GM20431 (cell line): ENCODE data around the gene COL20A1.

ENCODE experiments used
- in situ Hi-C: fragments of 300-500 bp; cut with MseI, MboI; formaldehyde crosslinking; loops from one replicate; pipeline ENCODE4 v1.15.0; 2020; ENCODE audit warnings: low sequenced_read_pairs; ENCODE audit not compliant: unreplicated experiment

The COL20A1 gene

DNA sequence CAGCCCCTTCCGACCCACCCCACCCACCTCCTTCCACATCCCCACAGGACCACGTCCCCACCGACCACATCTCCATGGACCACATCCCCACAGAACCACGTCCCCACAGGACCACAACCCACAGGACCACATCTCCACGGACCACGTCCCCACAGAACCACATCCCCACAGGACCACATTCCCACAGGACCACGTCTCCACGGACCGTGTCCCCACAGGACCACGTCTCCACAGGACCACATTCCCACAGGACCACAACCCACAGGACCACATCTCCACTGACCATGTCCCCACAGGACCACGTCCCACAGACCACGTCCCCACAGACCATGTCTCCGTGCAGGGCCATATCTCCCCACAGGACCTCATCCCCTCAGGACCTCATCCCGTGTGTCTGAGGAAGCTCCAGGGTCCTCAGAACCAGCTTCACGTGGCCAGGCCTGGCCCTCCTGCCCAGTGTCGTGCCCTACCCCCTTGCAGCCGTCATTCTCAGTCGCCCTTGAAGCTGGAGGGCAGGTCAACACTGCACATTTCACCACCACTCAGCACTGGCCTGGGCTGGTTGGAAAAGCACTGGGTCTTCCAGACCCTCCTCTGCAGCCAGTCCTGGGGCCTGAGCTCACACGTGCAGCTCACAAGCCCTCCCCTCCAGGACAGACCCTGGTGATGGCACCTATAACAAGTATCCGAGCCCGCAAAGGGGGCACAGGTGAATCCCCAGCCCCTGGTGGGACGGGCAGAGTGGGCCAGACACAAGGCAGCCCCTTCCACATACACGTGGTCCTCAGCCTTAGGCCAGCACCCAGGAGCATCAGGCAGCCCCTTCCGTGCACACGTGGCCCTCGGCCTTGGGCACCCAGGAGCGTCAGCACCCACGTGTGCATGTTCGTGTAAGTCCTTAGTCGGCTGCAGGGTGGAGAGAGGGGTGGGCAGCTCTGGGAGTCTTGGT, 64.2 kb downstream of the COL20A1 start:
- in situ Hi-C loops: no loop called here

DNA sequence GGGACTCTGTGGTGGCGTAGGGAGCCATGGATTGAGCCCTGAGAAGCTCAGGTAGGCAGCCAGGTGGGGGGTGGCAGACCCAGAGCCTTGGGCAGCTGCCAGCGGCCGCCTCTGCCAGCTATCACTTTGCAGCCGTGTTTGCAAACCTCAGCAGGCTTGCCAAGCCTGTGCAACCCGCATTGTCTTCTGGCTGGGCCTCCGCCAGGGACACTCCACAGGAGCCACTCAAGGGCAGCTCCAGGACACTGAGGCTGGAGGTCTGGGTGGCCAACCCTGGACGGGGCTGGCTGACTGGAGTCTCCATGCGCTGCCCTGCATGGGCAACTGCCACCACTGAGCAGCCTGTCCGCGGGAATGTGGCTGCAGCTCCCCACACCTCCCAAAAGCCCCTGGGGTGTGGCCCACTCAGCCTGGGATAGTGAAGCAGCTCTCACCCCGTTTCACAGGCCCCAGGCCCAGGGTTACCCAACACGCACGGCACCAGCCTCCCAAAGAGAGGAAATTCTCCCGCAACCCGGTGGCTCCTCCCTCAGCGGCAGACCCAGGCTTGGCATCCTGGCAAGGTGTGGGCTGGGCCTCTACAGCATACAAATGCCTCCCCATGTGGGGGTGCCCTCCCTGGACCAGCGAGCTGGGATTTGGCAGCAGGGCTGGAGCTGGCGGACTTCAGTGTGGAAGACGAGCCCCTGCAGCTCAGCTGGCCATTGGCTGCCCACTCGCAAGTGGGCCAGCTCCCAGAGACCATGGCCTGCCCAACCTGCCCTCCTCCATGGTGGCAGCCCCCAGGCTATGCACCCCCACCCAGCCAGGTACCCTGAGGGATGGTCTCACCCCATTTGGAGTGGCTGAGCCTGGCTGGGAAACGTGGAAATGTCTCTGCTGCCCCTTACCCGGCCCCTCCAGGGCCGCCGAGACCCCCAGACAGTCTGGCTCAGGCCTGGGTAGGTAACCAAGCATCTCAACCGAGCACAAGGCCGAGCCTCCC, 65.2 kb downstream of the COL20A1 start:
- in situ Hi-C loops: no loop called here

DNA sequence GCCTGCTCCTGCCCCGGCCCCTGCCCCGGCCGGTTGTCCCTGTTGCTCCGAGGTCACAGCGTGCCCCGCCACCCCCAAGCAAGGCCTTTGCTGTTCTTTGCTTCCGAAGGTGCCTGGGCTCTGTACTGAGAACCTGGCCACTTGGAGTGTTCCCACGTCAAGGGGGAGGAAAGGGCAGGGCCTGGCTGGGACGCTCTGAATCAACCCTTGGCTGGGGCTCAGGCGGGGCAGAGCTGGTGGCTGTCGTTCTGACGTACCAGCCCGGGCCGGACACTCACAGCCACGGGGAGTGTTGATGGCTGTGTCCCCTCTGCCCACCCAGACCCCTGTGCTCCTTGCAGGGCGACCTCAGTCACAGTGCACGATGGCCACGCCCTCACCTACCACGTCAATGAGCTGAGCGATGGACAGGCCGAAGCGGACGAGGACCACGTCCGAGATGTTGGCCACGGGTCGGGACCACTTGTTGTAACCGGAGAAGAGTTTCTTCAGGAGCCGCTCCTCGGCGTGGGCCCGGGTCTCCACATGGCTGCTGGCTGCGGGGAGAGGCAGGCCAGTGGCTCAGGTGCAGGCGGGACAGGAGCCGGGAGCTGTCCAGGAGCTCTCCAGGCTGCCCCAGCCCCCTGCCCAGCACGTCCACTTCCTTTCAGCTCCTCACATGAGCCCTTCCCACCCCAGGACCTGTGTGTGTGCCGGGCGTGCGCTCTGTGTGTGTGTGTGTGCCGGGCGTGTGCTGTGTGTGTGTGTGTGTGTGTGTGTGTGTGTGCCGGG, 66.4 kb downstream of the COL20A1 start:
- in situ Hi-C loops: no loop called here

DNA sequence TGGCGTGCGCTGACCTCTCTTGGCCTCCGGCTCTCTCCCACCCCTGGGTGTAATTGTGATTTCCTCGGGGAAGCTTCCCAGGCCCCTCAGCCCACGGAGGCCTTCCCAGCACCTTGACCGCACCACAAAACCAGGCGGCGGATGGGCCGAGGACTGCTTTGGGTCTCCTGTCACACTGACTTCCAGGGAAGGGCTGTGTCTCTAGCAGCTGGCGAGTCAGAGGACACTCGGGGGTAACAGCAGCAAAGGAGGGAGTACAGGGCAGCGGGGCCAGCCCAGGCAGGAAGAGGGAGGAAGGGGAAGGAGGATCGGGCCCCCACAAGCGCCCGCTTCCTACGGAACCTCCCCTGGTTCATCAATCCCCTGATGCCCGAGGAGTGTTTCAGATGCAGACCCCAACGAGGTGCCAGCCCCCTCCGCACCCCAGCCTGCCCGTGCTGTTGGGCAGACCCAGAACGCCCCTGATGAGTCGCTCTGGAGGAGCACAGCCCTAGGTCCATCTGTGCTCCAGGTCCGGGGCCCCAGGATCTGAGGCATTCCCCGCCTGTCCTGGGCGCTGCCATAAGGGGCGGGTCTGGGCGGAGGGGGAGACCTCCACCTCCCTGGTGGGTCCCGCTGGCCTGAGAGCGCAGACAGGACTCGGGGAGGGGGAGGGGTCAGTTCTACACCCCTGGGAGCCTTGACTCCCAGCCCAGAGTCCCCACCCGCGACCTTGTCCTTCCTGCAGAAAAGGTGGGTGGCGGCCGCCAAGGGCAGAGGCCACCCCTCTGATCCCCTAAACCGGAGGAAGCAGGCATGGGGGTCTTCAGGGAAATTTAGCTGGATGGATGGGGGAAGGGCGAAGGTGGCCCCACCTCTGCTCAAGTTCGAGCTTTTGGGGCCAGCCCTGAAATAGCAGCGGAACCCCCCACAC, 67.2 kb downstream of the COL20A1 start:
- in situ Hi-C loops: no loop called here

DNA sequence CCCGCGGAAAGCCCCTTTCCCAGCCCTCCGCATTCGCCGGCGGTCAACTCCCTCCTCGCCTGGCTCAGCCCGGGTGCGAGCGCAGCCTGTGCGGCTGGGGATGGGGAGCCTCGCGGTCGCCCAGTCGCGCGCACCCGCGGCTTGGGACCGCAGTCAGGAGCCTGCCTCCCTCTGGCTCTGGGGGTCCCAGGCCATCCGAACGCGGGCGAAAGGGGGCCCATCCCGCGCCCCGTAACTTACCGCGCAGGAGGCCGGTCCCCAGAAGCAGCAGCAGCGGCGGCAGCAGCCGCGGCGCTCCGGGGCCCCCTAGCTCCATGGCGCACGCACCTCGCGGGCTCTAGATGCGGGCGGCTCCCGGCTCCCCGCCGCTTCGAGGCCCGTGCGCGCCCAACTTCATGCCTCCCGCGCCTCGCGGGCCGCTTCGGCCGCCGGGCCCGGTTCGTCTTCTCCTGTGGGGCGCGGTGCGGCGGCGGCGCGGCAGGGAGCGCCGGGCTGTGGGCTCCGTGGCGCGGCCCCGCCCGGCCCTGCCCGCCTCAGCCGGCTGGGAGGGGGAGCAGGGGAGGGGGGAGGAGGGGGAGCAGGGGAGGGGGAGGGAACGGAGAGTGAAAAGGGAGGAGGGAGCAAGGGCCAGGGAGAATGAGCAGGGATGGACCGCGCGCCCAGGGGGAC, 68.0 kb downstream of the COL20A1 start, which contains the start of gene CHRNA4:
Gene CHRNA4, minus strand, starts transcription at position 500 of the 669 bp plus-strand sequence. Its CDS starts 184 bp downstream, at position 316.
- in situ Hi-C loops: no loop called here

DNA sequence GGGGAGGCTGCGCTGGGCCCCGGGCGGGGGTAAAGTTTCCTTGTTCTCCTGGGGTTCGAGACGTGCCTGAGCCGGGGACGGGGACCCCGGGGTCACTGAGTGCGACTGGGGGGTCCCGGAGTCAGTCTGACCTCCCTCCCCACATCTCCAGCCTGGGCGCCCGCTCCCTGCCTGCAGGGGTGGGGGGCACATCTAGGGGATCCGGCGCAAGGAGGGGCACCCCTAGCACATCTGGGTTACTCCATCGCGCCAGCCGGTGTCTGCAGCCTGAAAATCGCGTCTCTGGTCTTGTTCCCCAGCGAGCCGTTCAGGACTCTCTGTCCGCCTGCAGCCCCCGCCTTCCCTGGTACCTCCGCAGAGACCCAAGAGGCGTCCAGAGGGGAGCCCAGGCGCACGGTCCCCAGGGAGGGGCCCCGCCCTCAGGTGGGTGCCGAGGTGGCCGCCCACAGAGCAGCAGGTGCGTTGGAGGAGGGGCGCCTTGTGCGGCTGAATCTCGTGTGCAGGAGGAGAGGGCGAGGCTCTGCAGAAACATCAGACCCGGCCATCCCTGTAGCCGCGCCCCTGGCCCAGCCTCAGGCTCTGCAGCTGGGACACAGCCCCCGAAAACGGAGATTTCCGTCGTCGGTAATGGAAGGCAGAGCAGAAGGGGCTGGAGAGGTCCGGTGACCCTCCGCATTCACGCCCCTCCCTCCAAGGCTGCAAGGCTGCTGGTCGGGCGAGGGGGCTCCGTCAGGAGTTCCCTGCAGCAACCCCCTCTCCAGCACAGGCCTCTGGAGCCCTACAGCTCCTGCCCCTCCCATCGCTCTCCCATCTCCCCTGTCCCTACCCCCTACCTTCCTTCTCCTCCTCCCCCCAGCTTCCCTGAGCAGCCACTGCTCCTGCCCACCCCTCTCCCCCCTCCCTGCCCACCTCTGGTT, 68.8 kb downstream of the COL20A1 start:
- in situ Hi-C loops: no loop called here

DNA sequence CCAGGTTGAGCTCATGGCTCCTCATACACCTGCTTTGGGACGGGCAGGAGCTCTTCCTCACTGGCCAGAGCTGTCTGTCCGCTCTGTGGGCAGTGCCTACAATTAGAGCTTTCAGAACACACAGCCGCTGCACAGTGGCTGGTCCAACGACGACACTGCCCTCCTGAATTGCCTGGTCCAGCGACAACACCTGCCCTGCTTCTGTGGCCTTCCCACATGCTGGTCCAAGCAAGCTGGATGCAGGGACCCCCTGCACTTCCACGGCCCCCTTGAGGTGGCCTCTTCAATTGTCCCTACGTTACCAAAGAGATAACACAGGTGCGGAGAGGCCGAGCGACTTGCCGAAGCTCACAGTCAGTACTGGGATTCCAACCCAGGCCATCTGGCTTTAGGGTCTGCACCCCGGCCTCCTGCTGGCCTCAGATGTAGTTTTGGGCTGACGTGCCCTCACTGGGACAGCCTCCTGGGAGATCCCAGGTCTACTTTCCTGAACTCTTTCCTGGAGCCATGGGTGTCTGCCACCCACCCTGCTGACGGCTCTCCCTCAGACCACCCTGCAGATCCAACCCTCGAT, 69.5 kb downstream of the COL20A1 start:
- in situ Hi-C loops: no loop called here

DNA sequence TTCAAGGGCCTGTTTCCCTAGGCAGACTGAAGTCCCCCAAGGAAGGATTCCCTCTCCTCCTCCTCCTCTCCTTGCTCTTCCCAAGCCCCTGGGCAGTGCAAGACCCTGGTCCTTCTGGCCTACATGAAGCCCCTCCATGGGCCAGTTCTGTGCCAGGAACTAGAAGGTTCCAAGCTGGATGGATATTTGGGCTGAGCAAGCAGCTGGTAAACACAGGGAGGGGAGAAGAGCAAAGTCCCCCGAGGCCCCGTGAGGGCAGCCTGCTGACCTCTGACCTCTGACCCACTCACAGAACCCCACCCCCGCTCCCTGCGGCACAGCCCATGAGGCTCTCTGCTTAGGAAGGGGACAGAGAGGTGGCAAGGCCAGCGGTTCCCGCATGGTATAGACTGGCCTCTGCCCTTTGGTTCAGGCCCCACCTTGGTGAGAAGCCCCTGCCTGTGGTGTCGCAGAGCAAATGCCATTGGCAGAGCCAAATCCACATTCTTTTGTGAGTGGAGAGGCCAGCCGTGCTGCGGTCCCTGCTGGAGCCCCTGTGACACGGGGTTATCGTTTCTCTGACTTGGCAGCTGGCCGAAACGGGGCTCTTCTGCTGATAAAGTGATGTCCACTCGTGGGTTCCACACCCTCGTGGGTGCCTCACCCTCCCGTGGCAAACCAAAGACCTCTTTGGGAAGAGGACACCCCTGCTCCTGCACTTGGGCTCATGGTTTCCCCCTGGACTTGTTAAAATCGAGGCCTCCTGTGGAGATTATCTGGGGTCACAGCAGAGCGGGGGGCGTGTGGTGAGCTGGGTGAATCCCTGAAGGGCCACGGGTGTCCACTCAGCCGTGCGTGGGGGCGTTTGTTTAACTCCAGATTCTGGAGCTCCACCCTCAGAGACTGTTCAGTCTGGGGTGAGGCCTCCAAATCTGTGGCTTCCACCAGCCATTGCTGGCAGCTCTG, 70.3 kb downstream of the COL20A1 start:
- in situ Hi-C loops: no loop called here

DNA sequence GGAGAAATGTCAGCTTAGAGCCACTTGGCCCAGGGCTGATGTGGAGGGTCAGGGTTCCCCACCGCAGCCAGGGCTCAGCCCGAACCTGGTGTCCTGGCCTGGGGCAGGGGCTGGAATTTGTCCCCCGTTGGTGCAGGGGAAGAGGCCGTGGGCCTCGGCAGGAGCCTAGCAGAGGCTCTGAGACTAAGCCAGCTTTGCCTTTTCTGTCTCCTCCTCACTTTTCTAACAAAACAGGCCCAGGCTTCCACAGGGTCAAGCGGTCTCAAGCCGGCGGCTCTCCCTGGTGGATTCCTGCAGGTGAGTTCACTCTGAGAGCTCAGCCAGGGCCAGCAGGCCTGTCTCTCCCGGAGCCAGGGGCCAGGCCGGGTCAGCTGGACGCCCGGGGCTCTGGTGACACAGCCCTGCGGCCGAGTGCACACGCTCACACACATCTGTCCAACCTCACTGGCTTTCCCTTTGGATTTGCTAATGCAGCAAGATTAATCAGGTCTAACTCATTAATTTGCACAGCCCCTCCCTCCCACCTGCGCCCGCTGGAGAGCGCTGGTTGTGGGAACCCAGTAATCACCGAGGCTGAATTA, 71.1 kb downstream of the COL20A1 start:
- in situ Hi-C loops: no loop called here

DNA sequence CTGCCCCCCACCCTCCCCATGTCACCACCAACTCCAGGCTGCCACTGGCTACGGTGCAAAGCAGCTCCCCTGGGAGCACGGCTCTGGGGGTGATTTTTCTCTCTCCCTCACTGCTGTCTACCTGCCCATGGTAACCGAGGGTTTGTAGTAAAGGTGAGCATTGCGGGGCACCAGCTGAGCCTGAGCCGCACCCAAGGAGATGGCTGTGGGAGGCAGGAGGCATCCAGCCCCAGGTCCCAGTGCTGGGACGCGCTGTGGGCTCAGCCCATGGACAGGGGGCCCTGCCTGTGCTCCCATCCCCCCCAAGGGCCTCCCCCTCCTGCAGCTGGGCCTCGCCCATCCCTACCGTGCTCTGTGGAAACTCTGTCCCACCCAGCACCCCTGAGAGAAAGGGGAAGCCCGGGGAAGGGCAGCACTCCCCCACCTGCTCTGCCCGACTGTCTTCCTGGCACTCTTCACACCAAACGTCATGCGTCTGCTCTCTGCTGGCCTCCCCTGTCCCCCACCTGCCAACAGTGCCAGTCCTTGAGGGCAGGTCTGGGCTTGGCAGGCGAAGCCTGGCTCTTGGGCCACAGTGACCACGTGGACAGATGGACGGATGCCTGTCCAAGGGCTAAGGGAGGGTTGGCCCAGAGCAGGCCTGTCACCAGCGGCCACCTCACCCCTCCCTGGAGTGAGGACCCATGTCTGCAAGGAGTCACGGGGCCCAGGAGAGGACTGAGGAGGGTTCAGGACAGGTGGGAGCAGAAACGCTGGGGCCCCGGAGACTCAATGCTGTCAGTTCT, 72.0 kb downstream of the COL20A1 start:
- in situ Hi-C loops: no loop called here

DNA sequence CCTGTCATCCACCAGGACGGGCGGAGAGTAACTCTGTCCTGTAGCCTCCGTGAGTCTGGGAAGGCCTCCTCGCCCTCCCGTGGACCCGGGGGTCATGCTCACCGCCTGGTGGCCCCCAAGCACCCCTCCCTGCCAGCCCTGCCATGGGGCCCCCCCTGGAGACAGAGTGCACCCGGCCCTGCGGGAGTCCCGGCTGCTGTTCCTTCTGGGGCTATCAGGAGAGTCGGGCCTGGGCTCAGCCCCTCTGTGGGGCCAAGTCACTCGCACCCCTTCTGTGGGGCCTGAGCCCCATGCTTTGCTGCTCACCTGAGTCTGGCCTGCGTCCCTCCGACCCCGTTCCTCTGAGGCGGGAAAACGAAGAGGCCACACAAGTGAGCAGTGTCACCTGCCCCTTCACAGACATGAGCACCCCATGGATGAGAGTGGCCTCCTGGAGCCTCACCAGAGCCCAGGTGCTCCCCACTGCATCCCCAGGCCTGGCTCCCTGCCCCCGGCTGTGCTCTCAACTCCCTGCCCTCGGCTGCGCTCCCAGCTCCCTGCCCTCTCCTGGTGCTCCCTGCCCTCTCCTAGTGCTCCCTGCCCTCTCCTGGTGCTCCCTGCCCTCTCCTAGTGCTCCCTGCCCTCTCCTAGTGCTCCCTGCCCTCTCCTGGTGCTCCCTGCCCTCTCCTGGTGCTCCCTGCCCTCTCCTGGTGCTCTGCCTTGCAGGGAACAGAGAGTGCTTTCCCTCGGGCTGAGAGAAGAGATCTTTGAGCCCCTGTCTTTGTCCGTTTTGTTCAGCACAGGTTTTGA, 72.8 kb downstream of the COL20A1 start:
- in situ Hi-C loops: no loop called here

DNA sequence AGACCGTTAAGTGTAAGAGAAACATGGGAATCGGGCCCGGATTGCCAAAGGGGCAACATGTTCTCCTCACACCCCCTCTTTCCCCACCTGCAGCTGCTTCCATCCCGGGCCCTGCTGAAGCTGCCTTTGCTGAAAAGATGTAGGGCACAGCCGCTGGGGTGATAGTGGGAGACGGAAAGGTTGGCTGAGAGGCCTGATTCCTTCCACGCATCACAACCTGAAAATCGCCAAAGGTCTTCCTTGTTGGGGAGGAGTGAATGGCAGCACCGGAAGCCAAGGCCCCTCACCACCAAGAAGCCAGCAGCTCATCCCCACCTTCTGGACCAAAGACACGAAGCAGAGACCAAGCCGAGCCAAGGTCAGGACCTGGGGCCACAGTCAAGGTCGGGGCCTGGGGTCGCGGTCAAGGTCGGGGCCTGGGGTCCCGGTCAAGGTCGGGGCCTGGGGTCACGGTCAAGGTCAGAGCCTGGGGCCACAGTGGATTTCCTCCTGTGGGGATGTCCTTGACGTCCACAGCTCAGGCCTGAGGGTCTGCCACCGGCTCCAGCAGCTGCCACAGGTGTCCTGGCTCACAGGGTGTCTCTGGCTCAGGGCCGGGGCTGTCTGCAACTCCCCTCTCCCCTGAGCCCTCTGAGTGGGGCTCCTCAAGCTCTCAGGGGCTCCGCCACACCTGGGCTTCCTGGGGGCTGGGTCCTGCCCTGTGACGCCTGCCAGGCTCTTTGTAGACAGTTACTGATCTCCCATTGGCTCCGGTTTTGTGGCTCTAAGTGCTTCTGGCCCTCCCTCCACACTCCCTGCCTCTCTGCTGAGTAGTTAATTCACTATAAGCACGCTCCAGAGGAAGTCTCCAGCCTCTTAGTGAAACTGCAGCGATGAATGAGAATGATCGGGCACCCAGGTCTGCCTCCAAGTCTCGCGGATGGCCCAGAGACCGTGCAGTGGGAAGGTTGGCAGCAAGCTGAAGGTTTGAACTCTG, 73.7 kb downstream of the COL20A1 start:
- in situ Hi-C loops: no loop called here

DNA sequence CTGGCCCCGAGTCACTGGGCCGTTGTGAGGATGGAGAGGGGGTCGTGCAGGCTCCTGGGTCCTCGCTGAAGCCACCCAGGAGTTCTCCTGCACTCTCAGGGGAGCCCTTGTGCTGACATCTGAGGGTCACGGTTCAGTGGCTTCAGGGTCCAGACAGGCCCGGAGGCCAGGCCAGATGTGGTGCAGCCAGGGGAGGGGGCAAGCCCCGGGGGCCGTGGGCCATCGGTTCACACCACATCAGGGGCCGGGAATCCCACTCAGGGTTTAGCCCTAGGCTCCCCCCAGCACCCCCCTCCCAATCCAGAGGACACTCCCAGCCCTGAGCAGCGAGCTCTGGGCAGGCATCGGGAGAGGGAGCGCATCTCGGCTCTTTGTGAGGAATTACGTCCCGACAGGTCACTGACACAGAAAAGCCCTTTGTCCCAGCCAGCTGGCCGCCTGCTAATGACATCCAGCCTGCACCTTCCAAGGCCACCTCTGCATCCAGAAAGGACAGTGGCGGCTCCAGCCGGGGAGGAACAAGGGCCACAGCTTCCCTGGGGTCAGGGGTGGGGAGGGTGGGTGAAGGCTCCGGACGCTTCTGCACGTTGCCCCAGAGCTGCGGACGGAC, 74.6 kb downstream of the COL20A1 start:
- in situ Hi-C loops: no loop called here
